GM13976 (cell line): Measurements from ENCODE around the gene CCL24.
"Not testable (repeated sequence)": the region's sequence is repeated elsewhere in the genome, so short reads cannot be mapped to it uniquely, and the experiment has no call there.

Experiments used
- DNase-seq: peaks from one replicate; pipeline ENCODE4 v3.0.0; 2012; ENCODE audit warnings: low spot score
- in situ Hi-C: fragments of 300-500 bp; cut with MboI; formaldehyde crosslinking; loops from one replicate; pipeline ENCODE4 v1.12.0; 2022; ENCODE audit warnings: low sequenced_read_pairs, mixed read lengths, inconsistent platforms; ENCODE audit not compliant: unreplicated experiment
- TF ChIP-seq, protein P1 (sequence below): IDR thresholded peaks from 2 replicates; pipeline ENCODE4 v1.5.1; 2012; ENCODE audit warnings: borderline replicate concordance, mild to moderate bottlenecking; ENCODE audit not compliant: insufficient read depth; ENCODE audit errors: extremely low read depth, missing control alignments, control extremely low read depth

CCL24 gene

GRCh38 chr7:75836798-75837197, 23.2 kb upstream of the CCL24 start:
- in situ Hi-C loops: no loop called here
- TF ChIP-seq, protein P1, sequence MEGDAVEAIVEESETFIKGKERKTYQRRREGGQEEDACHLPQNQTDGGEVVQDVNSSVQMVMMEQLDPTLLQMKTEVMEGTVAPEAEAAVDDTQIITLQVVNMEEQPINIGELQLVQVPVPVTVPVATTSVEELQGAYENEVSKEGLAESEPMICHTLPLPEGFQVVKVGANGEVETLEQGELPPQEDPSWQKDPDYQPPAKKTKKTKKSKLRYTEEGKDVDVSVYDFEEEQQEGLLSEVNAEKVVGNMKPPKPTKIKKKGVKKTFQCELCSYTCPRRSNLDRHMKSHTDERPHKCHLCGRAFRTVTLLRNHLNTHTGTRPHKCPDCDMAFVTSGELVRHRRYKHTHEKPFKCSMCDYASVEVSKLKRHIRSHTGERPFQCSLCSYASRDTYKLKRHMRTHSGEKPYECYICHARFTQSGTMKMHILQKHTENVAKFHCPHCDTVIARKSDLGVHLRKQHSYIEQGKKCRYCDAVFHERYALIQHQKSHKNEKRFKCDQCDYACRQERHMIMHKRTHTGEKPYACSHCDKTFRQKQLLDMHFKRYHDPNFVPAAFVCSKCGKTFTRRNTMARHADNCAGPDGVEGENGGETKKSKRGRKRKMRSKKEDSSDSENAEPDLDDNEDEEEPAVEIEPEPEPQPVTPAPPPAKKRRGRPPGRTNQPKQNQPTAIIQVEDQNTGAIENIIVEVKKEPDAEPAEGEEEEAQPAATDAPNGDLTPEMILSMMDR: no peak
- DNase-seq: no peak

DNA sequence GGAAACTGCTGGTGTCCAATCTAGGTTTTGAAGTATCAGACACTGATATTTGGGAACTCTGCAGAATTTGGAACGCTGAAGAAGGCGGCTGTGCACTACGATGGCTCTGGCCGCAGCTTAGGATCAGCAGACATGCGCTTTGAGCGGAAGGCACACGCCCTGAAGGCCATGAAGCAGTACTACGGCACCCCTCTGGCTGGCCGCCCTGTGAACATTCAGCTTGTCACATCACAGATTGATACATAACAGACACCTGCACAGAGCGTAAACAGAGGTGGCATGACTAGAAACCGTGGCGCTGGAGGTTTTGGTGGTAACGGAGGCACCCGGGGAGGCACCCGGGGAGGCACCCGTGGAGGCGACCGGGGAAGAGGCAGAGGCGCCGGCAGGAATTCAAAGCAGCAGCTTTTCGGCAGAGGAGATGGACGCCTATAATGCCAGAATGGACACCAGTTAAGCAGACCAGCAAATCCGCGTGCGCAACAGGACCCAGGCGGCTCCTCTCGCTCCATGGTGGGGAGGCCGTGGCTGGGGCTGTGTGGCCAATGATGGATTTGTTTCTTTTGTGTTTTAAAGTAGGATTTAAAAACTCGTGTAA, 22.2 kb upstream of the CCL24 start:
- TF ChIP-seq, protein P1: no peak
- in situ Hi-C loops: no loop called here

GRCh38 chr7:75833662-75834061, 20.1 kb upstream of the CCL24 start:
- in situ Hi-C loops: not testable (repeated sequence)

More for the DNA sequence above, 22.2 kb upstream of the CCL24 start:
- no peak for DNase-seq

DNA sequence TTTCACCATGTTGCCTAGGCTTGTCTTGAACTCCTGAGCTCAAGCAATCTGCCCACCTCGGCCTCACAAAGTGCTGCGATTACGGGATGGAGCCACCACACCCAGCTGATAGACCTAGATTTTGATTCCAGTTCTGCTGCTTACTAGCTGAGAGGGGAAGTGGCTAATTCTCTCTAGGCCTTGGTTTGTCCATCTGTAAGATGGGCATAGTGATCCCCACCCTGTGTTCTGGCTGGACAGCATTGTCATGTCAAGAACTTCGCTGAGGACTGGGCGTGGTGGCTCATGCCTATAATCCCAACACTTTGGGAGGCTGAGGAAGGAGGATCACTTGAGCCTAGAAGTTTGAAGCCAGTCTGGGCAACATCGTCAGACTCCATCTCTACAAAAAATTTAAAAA, 17.4 kb upstream of the CCL24 start:
- DNase-seq: no peak
- TF ChIP-seq, protein P1: no peak

More at GRCh38 chr7:75833662-75834061, 20.1 kb upstream of the CCL24 start:
- not testable (repeated sequence) for DNase-seq

GRCh38 chr7:75829656-75830055, 16.1 kb upstream of the CCL24 start:
- in situ Hi-C loops, DNase-seq: not testable (repeated sequence)

More for the DNA sequence above, 17.4 kb upstream of the CCL24 start:
- in situ Hi-C loops: no loop called here

GRCh38 chr7:75823198-75823910, 9.7 kb upstream of the CCL24 start:
- in situ Hi-C loops: no loop called here
- TF ChIP-seq, protein P1: no peak
- DNase-seq: no peak

DNA sequence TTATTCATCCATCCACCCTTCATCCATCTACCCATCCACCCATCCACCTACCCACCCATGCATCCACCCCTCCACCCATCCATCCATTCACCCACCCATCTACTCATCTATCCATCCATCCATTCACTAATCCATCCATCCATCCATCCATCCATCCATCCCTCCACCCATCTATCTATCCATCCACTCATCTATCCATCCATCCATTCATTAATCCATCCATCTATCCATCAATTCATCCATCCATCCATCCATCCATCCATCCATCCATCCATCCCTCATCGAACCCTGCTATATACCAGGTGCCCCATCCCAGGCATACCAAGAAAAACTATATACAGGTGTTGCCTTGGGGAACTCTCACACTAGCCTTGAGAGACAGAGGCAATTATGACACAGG, 7.1 kb upstream of the CCL24 start:
- TF ChIP-seq, protein P1: no peak
- DNase-seq: no peak
- in situ Hi-C loops: no loop called here
